Chondrocyte (in vitro differentiated cells): ENCODE data around the gene ME2. TPM values are rescaled to one million over a fixed set of nuclear protein-coding genes. Genes with fewer than 3 reads are reported as not detected.
"Not testable (repeated sequence)": the region's sequence is repeated elsewhere in the genome, so short reads cannot be mapped to it uniquely, and the experiment has no call there.

Experiments
- DNase-seq: peaks from one replicate; pipeline ENCODE4 v3.0.0; 2021; ENCODE audit warnings: mixed read lengths, low spot score
- H3K27ac Mint-ChIP-seq: one replicate; pipeline ENCODE4 v1.8.0; 2021; ENCODE audit warnings: mild to moderate bottlenecking, moderate library complexity, mixed read lengths; ENCODE audit not compliant: unreplicated experiment
- H3K27me3 Mint-ChIP-seq: 2 replicates; pipeline ENCODE4 v1.8.0; 2021; ENCODE audit warnings: low read depth, mixed read lengths
- H3K36me3 Mint-ChIP-seq: 2 replicates; pipeline ENCODE4 v1.8.0; 2021; ENCODE audit warnings: low read depth, mixed read lengths
- H3K4me1 Mint-ChIP-seq: 2 replicates; pipeline ENCODE4 v1.8.0; 2021; ENCODE audit warnings: low read depth, mild to moderate bottlenecking, mixed read lengths
- H3K4me3 Mint-ChIP-seq: one replicate; pipeline ENCODE4 v1.8.0; 2021; ENCODE audit warnings: mild to moderate bottlenecking, moderate library complexity, mixed read lengths; ENCODE audit not compliant: unreplicated experiment
- H3K9me3 Mint-ChIP-seq: 2 replicates; pipeline ENCODE4 v1.8.0; 2021; ENCODE audit warnings: low read depth, mixed read lengths
- total RNA-seq: library from RNA; stranded (reverse); gene quantifications from 3 replicates; pipeline ENCODE4 v1.2.1, GENCODE V29; 2021
- TF ChIP-seq, protein P1 (sequence below): fragments of 200-600 bp; sonication (generic); IDR thresholded peaks from 2 replicates; pipeline ENCODE4 v1.5.0; 2021; ENCODE audit warnings: antibody characterized with exemption, mild to moderate bottlenecking, moderate library complexity

The ME2 gene
- total RNA-seq, 1 donor from 2014 or later, result 29.9 TPM

DNA sequence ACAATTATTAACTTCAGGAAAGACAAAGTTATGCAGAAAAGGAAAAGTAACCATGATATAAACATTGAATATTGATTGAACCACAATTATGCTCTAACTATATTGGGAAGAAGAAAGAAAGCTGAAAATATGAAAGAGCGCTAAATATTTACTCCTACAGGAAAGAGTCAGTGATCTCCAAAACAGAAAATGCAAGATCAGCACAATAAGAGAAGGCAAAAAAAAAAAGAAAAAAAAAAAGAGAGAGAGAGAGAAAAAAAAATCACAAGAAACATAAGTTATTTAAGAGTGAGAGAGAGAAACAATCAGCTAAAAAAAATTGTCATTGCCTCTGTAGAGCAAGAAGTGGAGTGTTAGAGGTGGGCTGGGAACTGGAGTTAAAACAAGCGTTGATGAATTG lies 60.0 kb downstream of the ME2 start:
- no peaks in the 10 kb centered on the region for H3K27me3 Mint-ChIP-seq
- peaks cover 9% of the 10 kb centered on the region for H3K36me3 Mint-ChIP-seq
- no peak for DNase-seq
- no peak overlapping the region for H3K4me3 Mint-ChIP-seq
- TF ChIP-seq, protein P1, sequence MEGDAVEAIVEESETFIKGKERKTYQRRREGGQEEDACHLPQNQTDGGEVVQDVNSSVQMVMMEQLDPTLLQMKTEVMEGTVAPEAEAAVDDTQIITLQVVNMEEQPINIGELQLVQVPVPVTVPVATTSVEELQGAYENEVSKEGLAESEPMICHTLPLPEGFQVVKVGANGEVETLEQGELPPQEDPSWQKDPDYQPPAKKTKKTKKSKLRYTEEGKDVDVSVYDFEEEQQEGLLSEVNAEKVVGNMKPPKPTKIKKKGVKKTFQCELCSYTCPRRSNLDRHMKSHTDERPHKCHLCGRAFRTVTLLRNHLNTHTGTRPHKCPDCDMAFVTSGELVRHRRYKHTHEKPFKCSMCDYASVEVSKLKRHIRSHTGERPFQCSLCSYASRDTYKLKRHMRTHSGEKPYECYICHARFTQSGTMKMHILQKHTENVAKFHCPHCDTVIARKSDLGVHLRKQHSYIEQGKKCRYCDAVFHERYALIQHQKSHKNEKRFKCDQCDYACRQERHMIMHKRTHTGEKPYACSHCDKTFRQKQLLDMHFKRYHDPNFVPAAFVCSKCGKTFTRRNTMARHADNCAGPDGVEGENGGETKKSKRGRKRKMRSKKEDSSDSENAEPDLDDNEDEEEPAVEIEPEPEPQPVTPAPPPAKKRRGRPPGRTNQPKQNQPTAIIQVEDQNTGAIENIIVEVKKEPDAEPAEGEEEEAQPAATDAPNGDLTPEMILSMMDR, result no peak
- no peaks in the 10 kb centered on the region for H3K9me3 Mint-ChIP-seq
- H3K27ac Mint-ChIP-seq, result no peak overlapping the region
- no peaks in the 10 kb centered on the region for H3K4me1 Mint-ChIP-seq

DNA sequence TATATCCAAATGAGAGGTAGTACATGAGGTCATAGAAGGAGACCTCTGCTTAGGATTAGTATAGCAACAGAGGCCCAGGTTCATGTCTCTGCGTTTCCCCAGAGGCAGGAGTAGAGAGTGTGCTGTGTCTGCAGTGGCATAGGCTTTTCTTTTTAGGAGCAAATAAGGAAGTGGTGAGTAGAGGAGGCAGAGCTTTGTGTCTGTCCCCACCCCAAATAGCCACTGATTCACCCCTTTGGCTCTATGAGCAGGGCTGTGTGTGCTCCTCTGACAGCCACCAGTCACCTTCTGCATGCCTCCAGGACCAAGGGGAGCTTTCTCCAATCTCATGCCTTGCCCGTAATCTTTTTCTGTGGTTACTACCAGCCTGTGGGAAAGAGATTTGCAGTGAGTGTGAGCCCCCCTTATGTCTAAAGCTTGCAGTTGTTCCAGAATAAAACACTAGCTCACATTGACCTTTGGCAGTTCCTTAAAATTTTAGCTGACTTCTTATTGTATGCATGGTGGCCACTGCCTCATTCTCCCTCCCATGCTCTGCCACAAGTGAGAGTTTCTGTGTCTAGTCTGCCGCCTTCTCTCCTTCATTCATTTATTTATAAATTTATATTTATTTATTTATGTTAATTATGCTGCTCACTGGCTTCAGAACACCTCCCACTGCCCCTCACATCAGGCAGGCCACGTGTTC lies 65.5 kb downstream of the ME2 start:
- Mint-ChIP-seq H3K36me3 (peaks cover 5% of the 10 kb centered on the region), H3K27ac (no peak overlapping the region), H3K4me3 (no peak overlapping the region), H3K27me3 (no peaks in the 10 kb centered on the region), H3K9me3 (no peaks in the 10 kb centered on the region), H3K4me1 (peaks cover 3% of the 10 kb centered on the region)
- no peak for DNase-seq
- TF ChIP-seq, protein P1, result no peak

DNA sequence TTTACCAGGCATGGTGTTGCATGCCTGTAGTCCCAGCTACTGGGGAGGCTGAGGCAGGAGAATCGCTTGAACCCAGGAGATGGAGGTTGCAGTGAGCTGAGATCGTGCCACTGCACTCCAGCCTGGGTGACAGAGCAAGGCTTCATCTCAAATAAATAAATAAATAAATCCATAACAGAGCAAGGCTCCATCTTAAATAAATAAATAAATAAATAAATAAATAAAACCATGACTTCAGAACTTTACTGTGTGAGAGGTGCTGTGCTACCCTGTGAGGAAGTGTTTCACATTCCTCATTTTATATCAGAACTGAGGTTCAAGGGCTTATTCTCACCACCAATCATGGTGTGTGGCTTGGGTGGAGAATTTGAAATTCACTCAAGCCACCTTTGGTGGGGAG lies 67.0 kb downstream of the ME2 start:
- not testable (repeated sequence) for H3K4me1 Mint-ChIP-seq, H3K27me3 Mint-ChIP-seq, H3K36me3 Mint-ChIP-seq, H3K27ac Mint-ChIP-seq, H3K9me3 Mint-ChIP-seq, DNase-seq, H3K4me3 Mint-ChIP-seq

DNA sequence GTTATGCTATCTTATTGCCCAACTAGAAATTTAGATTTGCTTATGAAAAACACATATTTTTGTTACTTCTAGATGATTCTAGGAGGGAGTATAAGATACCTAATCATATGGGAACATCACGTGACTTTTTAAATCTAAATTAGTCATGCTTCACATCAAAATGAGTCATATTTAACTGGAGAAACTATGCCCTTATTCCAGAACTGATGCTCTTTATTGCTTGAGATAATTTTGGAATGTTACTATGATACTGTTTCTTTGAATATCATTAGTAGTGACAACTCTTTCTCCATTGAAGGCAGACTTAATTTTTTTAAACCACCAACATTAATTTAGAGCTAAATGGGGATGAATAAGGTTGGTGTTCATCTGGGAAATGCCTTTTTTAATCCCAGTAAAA lies 69.0 kb downstream of the ME2 start:
- H3K4me3 Mint-ChIP-seq, result no peak overlapping the region
- H3K36me3 Mint-ChIP-seq, result peaks cover 5% of the 10 kb centered on the region
- no peak overlapping the region for H3K27ac Mint-ChIP-seq
- H3K4me1 Mint-ChIP-seq, result peaks cover 3% of the 10 kb centered on the region
- no peaks in the 10 kb centered on the region for H3K9me3 Mint-ChIP-seq
- no peak for DNase-seq
- no peaks in the 10 kb centered on the region for H3K27me3 Mint-ChIP-seq
- TF ChIP-seq, protein P1, result no peak

DNA sequence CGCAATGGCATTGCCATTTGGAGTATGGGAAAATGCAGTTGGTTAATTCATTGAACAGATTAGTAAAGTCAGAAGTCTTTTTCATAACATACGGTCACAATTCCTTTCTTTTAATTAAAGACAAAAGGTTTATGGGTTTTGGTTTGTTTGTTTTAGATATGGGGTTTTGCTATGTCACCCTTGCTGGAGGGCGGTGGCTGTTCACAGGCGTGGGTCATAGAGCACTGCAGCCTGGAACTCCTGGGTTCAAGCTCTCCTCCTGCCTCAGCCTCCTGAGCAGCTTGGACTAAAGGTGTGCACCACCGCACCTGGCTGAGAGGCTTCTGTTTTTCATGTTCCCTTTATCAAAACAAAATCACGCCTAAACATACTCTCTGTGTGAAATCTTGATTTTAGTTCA lies 70.3 kb downstream of the ME2 start:
- H3K4me1 Mint-ChIP-seq, result peaks cover 3% of the 10 kb centered on the region

More for the DNA sequence above, 70.3 kb downstream of the ME2 start:
- Mint-ChIP-seq H3K36me3 (no peaks in the 10 kb centered on the region), H3K4me3 (no peak overlapping the region), H3K27me3 (no peaks in the 10 kb centered on the region), H3K9me3 (no peaks in the 10 kb centered on the region), H3K27ac (no peak overlapping the region)
- DNase-seq, result no peak
- TF ChIP-seq, protein P1, result no peak
